Measurements from ENCODE around the gene ITPK1. TPM values are rescaled to one million over a fixed set of nuclear protein-coding genes. Genes with fewer than 3 reads are reported as not detected.

Gene ITPK1
- total RNA-seq, 1 experiment from 2014 or later, result 88.6 TPM

- Histone ChIP-seq H3K79me2 (ENCODE audit: low read depth) (peaks cover 84% of the 10 kb centered on the region), H3K9me2 (ENCODE audit: insufficient read depth) (no peaks in the 10 kb centered on the region), H3K27ac (peak overlapping the region; percentile 99), H2AFZ (no peak overlapping the region), H3K36me3 (ENCODE audit: low read depth) (no peaks in the 10 kb centered on the region), H4K20me1 (ENCODE audit: insufficient read depth) (no peaks in the 10 kb centered on the region), H3K27me3 (ENCODE audit: insufficient read depth, low read depth) (no peaks in the 10 kb centered on the region), H3K4me1 (replicated peaks; ENCODE audit: insufficient read depth) (peaks cover 57% of the 10 kb centered on the region), H3F3A (ENCODE audit: insufficient read depth, low read depth) (peaks cover 30% of the 10 kb centered on the region), H3K9me3 (ENCODE audit: insufficient read depth, low read depth) (no peaks in the 10 kb centered on the region), H3K4me2 (peak overlapping the region; percentile 72), H3K4me3 (peak overlapping the region; percentile 12; the same call in 1 of the 2 replicates)
- BruUV-seq (replicated peaks), result no TSS peak
- TF ChIP-seq EZH2 (IDR thresholded peaks at IDR 0.05; ENCODE audit: low read depth) (no peak), CTCF (conservative IDR thresholded peaks at IDR 0.05) (no peak)
- intact Hi-C loops (cut with micrococcal nuclease; ENCODE audit: unreplicated experiment), result loop anchor here (1.0 kb wide), 1 partner anchor 43 kb away; no protein-coding TSS in a partner anchor
- ChIA-PET POLR2A (ENCODE audit: unreplicated experiment) (interaction anchor here (0.6 kb wide), 1 partner anchor 17 kb away, joined by 3 read pairs; no protein-coding TSS in a partner anchor), CTCF (interaction anchor here (0.6 to 0.8 kb wide), 2 partner anchors 30 to 134 kb away, joined by 3 to 4 read pairs; no protein-coding TSS in a partner anchor)
- peak; percentile 57 to 91 for DNase-seq
Measured at GRCh38 chr14:93085911-93086310, 29.8 kb downstream of the ITPK1 start.

GRCh38 chr14:93084866-93085857 lies 30.6 kb downstream of the ITPK1 start:
- peak overlapping the region; percentile 99 for H3K27ac ChIP-seq
- no peaks in the 10 kb centered on the region for H3K9me2 ChIP-seq (ENCODE audit: insufficient read depth)
- peaks cover 30% of the 10 kb centered on the region for H3F3A ChIP-seq (ENCODE audit: insufficient read depth, low read depth)
- no peaks in the 10 kb centered on the region for H4K20me1 ChIP-seq (ENCODE audit: insufficient read depth)
- H3K36me3 ChIP-seq (ENCODE audit: low read depth), result no peaks in the 10 kb centered on the region
- no peak for DNase-seq
- peak overlapping the region; percentile 72 for H3K4me2 ChIP-seq
- H3K27me3 ChIP-seq (ENCODE audit: insufficient read depth, low read depth), result no peaks in the 10 kb centered on the region
- no peak for TF ChIP-seq CTCF (conservative IDR thresholded peaks at IDR 0.05)
- peaks cover 82% of the 10 kb centered on the region for H3K79me2 ChIP-seq (ENCODE audit: low read depth)
- H2AFZ ChIP-seq, result no peak overlapping the region
- no peaks in the 10 kb centered on the region for H3K9me3 ChIP-seq (ENCODE audit: insufficient read depth, low read depth)
- H3K4me1 ChIP-seq (replicated peaks; ENCODE audit: insufficient read depth), result peaks cover 57% of the 10 kb centered on the region
- CTCF ChIA-PET, result interaction anchor here (0.6 to 0.8 kb wide), 3 partner anchors 11 to 133 kb away, joined by 3 to 4 read pairs (median 3); no protein-coding TSS in a partner anchor
- TSS peak; percentile 66 for BruUV-seq (replicated peaks)
- POLR2A ChIA-PET (ENCODE audit: unreplicated experiment), result interaction anchor here (0.6 kb wide), 1 partner anchor 18 kb away, joined by 3 read pairs; no protein-coding TSS in a partner anchor
- intact Hi-C loops (cut with micrococcal nuclease; ENCODE audit: unreplicated experiment), result no loop called here
- no peak overlapping the region for H3K4me3 ChIP-seq

- no peak overlapping the region for H2AFZ ChIP-seq
- no peak overlapping the region for H3K4me3 ChIP-seq
- no peaks in the 10 kb centered on the region for H3K9me2 ChIP-seq (ENCODE audit: insufficient read depth)
- DNase-seq, result no peak
- TF ChIP-seq CTCF (conservative IDR thresholded peaks at IDR 0.05), result no peak
- no peak for TF ChIP-seq EZH2 (IDR thresholded peaks at IDR 0.05; ENCODE audit: low read depth)
- POLR2A ChIA-PET (ENCODE audit: unreplicated experiment), result no interaction called here
- peaks cover 54% of the 10 kb centered on the region for H3K4me1 ChIP-seq (replicated peaks; ENCODE audit: insufficient read depth)
- H3K36me3 ChIP-seq (ENCODE audit: low read depth), result no peaks in the 10 kb centered on the region
- peaks cover 84% of the 10 kb centered on the region for H3K79me2 ChIP-seq (ENCODE audit: low read depth)
- H4K20me1 ChIP-seq (ENCODE audit: insufficient read depth), result no peaks in the 10 kb centered on the region
- H3K27me3 ChIP-seq (ENCODE audit: insufficient read depth, low read depth), result no peaks in the 10 kb centered on the region
- no TSS peak for BruUV-seq (replicated peaks)
- CTCF ChIA-PET, result no interaction called here
- H3K27ac ChIP-seq, result no peak overlapping the region; the same call in 1 of the 2 replicates
- no peaks in the 10 kb centered on the region for H3K9me3 ChIP-seq (ENCODE audit: insufficient read depth, low read depth)
- peaks cover 30% of the 10 kb centered on the region for H3F3A ChIP-seq (ENCODE audit: insufficient read depth, low read depth)
- intact Hi-C loops (cut with micrococcal nuclease; ENCODE audit: unreplicated experiment), result no loop called here
- H3K4me2 ChIP-seq, result peak overlapping the region; percentile 13; the same call in 1 of the 2 replicates
Measured at GRCh38 chr14:93084402-93084801, 31.3 kb downstream of the ITPK1 start.
